ENCODE measurements around the gene CLCC1.
"Not testable (repeated sequence)": the region's sequence is repeated elsewhere in the genome, so short reads cannot be mapped to it uniquely, and the experiment has no call there.

GRCh38 chr1:108996622-108997021, 33.3 kb upstream of the CLCC1 start:
- TF ChIP-seq POLR2A, CTCF (IDR thresholded peaks at IDR 0.05): not testable (repeated sequence)
